HG03469 (cell line): ENCODE results near the gene ARHGAP11A.

Experiments used
- ATAC-seq: cut with Tn5 transposase; IDR thresholded peaks from one replicate; pipeline ENCODE4 v1.9.1; 2021; ENCODE audit warnings: mild to moderate bottlenecking, moderate library complexity, moderate number of reproducible peaks; ENCODE audit not compliant: unreplicated experiment

Gene ARHGAP11A

DNA sequence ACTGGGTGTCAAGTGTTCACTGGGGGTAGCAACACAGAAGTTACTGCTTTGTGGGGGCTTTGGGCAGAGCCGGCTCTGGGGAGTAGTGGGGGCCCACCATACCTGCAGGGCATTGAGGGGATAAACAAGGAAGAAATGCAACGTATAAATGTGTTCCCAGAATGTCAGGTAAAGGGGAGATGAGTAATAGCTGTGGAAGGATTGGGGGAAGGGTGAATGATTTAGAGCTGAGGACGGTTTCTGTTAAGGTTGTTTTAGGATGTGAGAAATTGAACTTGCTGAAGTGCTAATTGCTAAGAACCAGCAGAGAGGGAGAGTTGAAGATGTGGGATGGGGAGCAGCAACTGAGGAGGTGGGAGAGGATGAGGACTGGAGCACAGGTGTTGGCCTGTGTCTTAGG, 36.9 kb downstream of the ARHGAP11A start:
- no peak for ATAC-seq

DNA sequence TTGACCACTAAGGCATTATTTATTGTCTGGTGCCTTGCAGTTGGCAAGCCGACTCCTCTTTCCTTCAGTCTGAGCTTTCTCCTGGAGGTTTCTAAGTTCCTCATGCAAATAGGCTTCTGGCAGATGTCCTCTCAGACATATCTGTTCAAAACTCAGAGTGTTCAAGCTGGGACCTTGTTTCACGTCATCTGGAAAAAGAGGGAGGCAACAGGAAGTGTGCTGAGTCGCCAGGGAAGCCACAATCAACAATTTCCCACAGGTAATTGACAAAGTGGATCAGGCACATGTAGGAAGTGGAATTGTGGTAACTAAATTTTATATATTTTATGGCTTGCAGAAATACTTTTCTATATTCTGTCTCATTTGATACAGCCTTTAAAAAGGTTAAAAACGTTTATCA, 40.8 kb downstream of the ARHGAP11A start:
- no peak for ATAC-seq

DNA sequence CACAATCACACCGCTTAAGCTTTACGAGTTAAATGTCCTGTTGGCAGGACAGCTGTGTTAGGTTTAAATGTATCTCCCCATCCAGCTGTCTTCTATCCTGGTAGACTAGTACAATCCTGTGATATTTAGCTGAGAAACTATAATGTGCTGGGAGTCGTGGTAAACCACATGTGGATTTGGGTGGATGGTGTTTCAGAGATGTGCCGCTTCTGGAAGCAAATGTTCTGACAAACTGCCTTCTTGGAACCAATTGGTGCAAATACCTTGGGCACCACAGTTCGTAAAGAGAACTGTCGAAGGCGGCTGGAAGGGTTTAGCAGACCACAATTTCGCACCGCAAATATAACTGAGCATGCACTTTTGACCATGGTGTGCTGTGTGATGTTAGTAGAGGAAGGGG, 41.2 kb downstream of the ARHGAP11A start:
- no peak for ATAC-seq

DNA sequence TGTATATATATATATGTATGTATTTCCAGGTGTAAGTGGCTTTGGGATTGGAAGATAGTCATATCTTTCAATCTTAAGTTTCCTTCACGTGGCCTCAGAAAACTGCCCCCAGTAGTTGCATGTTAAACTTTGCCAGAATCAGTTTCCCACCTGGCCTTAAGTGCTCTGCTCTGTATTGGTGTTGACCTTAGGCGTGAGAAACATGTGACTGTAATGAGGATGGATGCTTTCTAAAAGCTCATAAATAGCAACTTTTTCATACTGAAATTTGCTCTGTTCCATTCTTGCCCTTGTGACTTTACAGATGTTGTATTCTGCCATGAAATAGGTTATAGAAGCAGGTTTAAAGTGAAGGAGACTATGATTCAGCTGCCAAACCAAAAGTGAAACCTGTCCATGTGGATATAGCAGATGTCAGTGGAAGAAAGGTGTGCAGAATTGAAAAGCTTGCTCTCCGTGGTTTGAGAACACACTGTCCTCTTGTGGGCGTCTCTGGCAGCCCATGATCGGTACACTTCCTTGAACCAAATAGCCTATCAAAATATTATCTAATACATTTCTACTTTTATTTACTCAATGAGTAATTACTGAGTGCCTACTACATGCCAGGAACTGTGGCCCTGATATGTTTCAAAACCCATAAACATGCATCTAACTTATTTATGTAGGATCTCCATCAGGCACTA, 42.0 kb downstream of the ARHGAP11A start:
- ATAC-seq: no peak

DNA sequence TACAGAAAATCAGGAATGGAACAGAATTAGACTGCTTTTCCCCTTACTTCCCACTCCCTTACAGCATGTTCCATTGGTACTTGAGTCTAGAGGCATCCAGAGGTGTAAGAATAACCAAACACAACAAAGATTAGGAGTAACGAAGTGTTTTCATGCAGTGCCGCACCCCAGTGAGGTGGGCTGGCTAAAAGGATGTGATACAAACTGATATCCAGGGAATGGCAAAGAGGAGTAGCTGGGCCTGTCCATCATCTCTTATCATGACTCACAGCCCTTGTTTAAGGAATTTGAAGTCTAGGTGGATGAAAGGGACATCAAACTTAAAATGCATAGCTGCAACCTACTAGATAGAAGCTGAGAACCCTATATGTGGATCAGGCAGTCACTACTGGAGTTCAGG, 42.6 kb downstream of the ARHGAP11A start:
- ATAC-seq: no peak

DNA sequence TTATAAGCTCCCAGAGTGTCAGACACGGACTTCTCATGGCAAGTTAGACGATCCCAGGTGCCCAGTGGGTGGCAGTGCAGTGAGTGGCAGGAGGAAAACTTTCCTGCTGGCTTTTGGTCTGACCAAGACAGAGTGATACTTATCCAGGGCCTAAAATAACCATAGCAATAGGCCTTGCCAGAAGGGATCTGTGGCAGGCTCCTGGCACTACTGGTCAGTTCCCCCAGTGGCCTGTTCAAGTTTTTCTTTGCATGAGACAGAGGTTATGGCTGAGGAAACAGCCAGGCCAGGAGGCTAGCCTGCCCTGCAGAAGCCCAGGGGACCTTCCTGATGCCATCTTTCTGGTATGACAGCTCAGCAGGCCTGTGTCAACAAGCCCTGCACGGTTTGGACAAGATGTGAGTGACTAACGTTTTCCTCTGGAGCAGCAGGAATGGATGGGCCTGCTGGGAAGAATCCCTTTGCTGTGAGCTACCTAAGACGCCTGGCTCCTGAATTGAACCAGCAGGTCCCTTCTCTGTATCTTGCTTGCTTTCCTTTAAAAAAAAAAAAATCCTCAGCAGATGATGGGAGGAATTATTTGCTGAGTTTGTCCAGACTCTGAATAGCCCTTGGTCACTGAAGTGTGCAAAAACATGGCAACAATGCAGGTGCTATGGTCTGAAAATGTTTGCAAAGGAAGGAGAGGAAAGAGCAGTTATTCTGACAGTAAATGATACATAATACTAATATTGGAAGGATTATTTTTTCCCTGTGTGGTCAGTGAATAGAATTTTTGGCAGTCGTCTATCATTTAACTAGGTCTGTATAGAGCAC, 44.2 kb downstream of the ARHGAP11A start:
- ATAC-seq: no peak

DNA sequence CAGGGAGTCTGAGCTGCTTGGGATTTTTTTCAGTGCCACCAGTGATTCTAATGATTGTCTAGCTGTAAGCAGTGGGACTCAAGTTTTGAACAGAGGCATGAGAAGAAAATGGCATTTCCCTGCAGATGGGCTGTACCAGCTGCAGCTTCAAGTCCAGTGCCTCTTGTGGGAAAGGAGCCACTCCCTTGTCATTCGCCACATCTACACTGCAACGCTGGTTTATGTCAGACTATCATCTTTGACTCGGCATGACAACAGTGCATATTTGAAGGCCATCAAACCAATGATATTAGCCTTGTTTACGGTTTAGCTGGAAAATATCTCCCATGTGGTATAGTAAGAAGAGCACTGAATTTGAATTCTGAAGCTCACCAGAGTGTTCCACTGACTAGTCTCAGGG, 48.4 kb downstream of the ARHGAP11A start:
- no peak for ATAC-seq

DNA sequence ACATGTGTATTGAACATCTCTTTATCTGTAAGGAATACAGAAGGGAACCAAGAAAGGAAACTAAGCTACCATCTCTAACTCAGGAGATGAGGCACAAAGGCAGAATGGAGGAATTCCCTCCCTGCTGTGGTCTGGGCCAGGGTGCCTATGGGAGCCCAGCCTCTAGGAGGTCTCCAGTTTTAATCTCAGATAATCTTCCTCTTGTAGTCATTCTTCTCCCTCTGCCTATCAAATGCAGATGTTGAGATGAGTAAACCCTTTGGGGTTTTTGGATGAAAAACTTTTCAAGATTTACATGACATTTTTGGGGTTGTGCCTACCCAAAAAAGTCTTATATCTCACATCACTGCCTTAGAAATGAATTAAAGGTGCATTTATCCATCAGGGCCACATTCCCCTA, 49.5 kb downstream of the ARHGAP11A start:
- no peak for ATAC-seq

DNA sequence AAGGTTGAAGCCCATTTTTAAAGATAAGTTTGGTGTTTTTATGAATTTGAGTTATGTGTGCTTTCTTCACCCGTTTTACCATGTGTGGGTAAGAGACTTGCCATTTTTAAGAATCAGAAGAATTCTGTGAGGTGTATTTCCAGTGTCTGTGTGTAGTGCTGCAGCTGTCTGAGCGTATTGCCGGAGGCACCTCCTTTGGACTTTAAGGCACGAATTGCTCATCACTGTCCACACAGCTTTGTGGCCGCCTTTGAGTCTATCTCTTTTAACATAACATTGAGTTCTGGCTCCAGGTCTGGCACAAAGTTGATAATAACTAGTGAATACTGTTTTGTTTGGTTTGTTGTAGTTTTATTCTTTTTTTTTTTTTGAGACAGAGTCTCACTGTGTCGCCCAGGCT, 52.0 kb downstream of the ARHGAP11A start:
- ATAC-seq: no peak

DNA sequence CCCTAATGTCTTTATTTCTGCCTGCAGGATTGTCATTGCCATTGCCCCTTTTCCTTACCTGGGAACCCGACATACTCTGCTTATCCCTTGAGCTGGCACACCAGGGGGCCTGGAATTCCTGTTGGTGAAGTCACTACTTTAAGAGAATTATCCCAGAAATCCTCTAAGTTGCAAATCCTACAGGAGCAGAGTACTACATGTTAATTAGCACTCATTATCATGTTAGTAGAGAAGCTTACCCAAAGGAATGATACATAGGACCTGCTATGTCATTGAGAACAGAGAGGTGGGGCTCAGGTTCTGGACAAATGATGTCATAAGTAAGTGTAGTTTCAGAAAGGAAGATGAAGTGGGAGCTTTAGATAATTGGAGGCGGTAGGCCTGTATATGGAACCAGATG, 53.6 kb downstream of the ARHGAP11A start:
- ATAC-seq: no peak

DNA sequence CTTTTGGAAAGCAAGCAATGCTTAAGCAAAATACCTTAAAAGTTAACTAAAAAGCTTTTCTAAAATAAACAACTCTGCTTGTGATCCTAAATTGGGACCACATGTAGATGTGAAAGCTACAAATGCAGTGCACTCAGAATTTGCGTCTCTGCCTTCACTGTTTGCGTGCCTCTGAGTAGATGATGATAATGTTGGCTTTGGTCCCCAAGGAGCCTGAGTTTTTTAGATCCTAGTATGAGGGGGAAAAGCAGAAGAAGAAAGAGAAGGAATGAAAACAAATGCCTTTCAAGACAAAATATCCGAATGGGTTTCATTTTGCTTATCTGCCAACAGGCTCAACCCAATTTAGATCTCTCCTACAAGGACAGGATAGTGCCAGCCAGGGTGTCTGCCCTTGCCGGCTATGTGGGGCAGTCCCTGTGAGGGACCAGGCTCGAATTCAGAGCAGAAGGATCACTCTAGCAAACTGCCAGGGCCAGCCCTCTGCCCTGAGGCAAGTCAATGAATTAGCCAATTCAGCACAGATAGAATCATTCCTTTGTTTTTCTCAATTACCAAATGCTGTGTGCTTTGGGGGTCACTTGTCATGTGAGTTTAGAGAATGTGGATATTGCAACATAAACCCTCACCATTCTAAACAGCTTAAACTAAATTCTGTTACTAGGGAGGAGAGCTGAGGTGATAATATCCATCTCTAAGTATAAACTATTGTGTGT, 54.8 kb downstream of the ARHGAP11A start:
- no peak for ATAC-seq

DNA sequence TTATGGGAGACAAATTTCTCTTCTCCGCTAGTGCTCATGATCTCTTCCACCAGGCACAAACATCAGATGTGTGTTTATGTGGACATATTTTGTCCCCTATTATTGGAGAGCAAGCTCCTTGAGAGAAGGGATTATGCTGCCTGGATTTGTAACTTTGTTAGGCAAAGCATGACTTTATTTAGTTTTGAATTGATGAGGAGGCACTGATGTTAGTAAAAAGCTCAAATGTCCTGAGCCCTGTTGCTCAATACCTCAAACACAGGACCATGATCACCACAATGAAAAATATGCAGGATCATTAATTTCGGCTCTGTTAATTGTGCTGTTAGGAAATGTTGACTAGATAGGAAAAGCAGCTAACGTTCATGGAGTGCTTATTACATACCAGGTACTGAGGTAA, 55.3 kb downstream of the ARHGAP11A start:
- no peak for ATAC-seq

DNA sequence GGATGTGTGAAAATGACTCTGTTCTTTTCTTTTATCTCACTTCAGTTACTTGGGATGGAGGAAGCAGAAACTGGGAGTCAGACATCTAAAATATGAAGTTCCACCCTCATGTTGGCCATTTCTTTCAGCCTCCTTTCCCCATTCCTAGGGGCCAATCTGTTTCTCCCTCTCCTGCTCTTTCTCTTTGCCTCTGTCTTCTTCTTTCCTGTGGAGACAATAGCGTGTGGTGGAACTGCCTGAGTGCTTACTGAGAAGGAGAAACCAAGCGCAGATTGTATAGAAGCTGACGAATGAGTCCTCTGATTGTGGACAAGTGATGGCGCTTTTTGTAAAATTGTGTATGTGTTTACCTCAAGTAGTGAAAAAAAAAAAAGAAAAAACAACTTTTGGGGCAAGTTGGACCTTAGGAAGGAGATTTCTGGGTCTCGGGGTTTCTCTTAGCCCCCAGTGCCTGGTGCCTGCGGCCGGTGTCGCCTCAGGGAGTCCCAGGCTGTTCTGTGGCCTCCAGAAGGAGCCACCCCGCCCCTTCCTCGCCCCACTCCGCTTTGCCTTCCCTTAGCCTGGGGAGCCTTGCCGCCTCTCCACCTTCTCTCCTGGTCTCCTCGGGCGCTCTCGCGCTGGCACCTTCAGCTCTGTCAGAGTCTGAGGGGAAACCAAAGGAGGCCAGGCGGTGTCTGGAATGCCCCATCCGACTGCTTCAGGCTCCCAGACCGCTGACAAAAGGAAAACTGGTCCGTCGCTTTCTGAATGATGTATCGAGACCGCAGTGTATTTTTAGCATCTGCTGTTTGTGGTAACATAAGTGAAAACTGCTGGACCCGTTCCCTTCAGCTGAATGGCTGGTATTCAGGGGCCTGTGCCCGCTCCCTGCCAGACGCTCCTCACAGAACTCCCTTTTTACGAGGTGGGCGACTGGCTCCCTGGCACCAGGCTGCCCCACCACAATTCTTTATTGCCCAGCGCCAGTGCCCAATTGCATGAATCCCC, 56.3 kb downstream of the ARHGAP11A start:
- ATAC-seq: no peak

DNA sequence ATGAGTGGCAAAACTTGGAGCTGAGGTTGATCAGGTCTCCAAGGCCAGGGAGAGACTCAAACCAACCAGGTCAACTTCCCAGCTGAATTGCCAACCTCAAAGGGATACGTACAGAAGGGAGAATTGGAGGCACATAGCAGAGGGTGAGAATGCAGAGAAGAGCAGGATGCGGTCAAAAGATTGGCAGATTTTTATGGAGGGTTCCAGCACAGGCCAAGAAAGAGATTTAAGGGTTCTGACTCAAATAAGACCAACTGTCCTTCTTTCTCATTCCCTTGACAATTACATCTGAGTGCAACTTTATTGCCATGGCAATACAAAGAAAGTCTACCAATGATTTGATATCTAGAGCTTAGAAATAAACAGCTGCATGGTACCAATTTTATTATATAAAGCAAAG, 59.4 kb downstream of the ARHGAP11A start:
- no peak for ATAC-seq

DNA sequence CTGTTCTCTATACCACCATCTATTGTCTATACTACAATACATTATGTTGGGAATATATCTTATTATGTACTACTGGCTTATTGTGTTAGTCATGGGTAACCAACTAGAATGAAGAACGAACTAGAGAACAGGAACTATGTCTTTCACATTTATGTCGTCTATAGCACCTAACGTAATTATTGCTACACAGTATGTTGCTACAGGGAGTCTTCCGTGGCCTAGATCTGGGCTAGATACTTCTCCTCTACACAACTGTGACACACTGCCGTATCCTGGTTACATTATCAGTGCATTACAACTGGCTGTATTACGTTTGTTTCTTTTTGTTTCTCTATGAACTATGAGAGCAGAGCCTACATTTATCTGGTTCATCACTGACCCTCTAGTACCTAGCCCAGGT, 60.2 kb downstream of the ARHGAP11A start:
- no peak for ATAC-seq

DNA sequence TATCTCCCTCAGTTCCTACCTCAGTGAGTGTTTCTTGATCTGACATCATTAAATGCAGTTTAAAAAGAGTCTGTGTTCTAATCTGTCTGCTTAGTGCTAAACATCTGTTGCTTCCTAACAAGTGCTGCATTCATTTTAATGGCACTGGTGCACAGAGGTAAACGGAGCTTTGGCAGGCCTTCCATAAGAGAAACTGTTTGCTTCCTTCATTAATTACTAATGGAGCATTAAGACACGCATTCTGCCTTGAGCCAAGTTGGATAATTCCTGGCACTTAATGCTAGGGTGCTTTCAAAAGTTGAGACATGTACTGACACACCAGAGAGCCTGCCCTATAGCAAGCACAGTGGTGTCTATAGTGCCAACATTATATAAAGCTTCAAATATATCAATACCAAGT, 60.9 kb downstream of the ARHGAP11A start:
- ATAC-seq: no peak

DNA sequence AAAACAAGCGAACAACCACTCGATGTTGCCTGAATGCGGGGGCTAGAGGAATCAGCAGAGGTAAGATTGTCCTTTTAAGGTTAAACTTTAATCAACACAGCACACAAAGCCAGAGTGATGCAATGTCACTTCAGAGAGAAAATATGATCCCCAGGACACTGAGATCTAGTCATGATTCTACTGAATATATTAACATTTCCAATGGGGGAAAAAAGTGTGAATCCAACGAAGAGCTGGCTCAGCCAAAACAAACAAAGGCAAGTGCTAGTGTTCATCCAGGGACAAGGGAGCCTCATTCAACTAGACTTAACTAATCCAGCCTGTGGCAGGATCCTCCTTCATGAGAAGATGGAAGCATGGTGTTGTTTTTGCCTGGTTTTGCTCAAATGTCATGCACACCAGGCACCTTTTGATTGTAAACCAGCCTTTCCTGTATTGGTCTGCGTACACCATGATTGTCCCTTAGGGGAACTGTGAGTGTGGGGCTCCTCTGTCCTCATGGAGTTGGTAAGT, 62.0 kb downstream of the ARHGAP11A start:
- no peak for ATAC-seq

DNA sequence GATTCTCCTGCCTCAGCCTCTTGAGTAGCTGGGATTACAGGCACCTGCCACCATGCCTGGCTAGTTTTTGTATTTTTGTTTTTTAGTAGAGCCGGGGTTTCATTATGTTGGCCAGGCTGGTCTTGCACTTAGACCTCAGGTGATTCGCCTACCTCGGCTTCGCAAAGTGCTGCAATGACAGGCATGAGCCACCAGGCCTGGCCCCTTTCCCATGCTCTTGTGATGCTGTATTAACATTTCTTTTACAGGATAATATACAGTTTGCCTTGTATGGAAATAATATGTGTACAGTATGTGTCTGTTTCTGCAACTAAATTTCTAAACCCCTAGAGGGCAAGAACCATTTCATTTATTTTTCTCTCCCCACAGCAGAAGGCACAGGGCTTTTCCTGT, 64.0 kb downstream of the ARHGAP11A start:
- ATAC-seq: no peak

DNA sequence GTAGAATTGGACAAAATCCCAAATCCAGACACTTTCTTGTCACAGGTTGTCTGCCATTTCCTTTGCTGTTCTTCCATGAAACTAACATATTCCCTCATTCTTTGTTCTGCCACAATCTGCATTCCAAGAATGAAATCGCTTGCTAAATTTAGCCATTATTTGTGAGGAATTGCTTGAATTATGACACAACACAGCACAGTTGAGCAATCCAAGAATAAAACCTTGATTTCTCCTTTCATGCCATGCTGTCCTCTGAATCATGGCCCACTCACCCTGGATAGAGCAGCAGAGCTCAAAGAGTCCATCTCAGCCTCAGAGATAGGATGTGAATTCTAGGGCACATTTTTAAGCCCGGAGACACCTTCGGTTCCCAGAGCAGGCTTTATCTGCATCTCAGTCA, 67.3 kb downstream of the ARHGAP11A start:
- no peak for ATAC-seq

DNA sequence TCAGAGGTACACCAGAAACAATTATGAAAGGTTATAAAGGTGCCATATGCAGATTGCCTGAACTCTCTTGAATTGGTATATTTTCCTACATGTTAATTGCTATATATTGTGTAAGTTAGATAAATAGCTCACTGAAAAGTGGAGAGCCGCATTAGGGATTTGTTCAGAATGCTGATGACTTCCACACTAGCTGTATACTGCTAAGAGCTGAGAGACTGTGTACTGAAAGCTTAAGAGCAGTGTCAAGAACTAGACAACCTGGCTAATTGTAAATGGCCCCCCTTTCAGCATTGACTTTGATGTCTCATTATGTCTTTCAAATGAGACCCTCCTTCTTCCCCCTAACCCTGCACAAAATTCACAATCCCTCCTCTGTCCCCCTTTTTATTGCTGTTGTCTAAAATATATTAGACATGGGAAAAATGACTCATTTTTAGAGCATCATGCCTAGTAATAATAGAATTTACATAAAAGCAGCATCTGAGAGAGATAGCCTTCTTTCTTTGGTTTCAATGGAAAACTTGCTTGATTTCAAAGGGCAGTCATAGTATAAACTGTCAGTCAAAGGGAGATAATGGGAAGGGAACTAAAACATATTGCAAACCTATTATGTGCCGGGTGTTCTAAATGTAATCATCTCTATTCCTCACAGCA, 67.8 kb downstream of the ARHGAP11A start:
- ATAC-seq: no peak
